GM12873 (cell line): Measurements from ENCODE around the gene UVRAG.

Experiments
- CTCF ChIP-seq: IDR thresholded peaks from 2 replicates; pipeline ENCODE4 v1.5.1; 2012; ENCODE audit warnings: low read depth, mild to moderate bottlenecking, moderate library complexity, low read length, control low read depth; ENCODE audit not compliant: insufficient read depth; ENCODE audit errors: missing control alignments

The UVRAG gene

GRCh38 chr11:75873417-75874221 lies 58.6 kb downstream of the UVRAG start:
- no peak for TF ChIP-seq CTCF

GRCh38 chr11:75874684-75875341 lies 59.8 kb downstream of the UVRAG start:
- TF ChIP-seq CTCF: no peak

GRCh38 chr11:75878933-75879332 lies 63.9 kb downstream of the UVRAG start:
- no peak for TF ChIP-seq CTCF

GRCh38 chr11:75879737-75880136 lies 64.7 kb downstream of the UVRAG start:
- TF ChIP-seq CTCF: no peak

- TF ChIP-seq CTCF: no peak
Measured at GRCh38 chr11:75884321-75884720, 69.3 kb downstream of the UVRAG start.

- TF ChIP-seq CTCF: no peak
Measured at GRCh38 chr11:75888416-75888815, 73.4 kb downstream of the UVRAG start.

GRCh38 chr11:75891947-75892739 lies 77.1 kb downstream of the UVRAG start:
- TF ChIP-seq CTCF: no peak
